ENCODE measurements around the gene OR5K4.

The OR5K4 gene

DNA sequence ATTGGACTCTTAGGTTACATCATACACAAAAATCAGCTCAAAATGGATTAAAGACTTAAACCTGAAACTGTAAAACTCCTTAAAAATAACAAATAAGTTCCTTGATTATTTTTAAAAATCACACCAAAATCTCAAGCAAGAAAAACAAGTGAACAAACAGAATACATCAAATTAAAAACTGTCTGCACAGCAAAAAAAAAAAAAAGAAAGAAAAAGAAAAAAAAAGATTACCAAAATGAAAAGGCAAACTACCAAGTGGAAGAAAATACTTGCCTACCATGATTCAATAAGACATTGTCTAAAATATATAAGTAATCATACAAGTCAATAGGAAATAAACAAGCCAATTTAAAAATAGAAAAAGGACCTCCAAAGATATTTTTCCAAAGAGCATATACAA lies 17.5 kb downstream of the OR5K4 start:
- Histone ChIP-seq H3K79me1 (replicated peaks; ENCODE audit: low read length, poor library complexity, severe bottlenecking) (no peaks in the 10 kb centered on the region), H3K27ac (ENCODE audit: low read length, poor library complexity, severe bottlenecking) (no peak overlapping the region), H2AFZ (ENCODE audit: low read depth, low read length) (no peak overlapping the region), H3K23ac (ENCODE audit: low read length in 2 of 2) (no peak overlapping the region), H2AK5ac (ENCODE audit: low read length, severe bottlenecking) (no peak overlapping the region), H2BK5ac (ENCODE audit: low read depth, low read length, poor library complexity, severe bottlenecking) (no peak overlapping the region), H3K4me1 (ENCODE audit: control insufficient read depth, insufficient read depth, low read depth, low read length) (no peaks in the 10 kb centered on the region), H3K9me3 (ENCODE audit: control insufficient read depth, low read length) (no peaks in the 10 kb centered on the region), H3K4ac (ENCODE audit: low read depth in 1 of 2, low read length in 2 of 2) (no peak overlapping the region), H3K27me3 (ENCODE audit: control insufficient read depth in 1 of 2, insufficient read depth in 1 of 2, low read length in 2 of 2) (no peaks in the 10 kb centered on the region), H3K4me3 (ENCODE audit: insufficient read depth in 1 of 2, low read depth in 1 of 2, low read length in 2 of 2) (no peak overlapping the region), H2BK12ac (ENCODE audit: low read length in 2 of 2) (no peak overlapping the region), H4K8ac (ENCODE audit: low read length) (no peak overlapping the region), H2BK120ac (ENCODE audit: low read depth, low read length) (no peak overlapping the region), H3K36me3 (ENCODE audit: control insufficient read depth in 1 of 2, insufficient read depth in 2 of 2, low read depth in 1 of 2, low read length in 2 of 2) (no peaks in the 10 kb centered on the region), H4K91ac (ENCODE audit: low read length) (no peak overlapping the region), H2BK15ac (ENCODE audit: low read depth, poor library complexity, severe bottlenecking) (no peak overlapping the region), H3K9ac (ENCODE audit: low read length) (no peak overlapping the region), H3K4me2 (ENCODE audit: low read length, poor library complexity, severe bottlenecking) (no peak overlapping the region), H3K14ac (ENCODE audit: low read length in 2 of 2) (no peak overlapping the region), H3K18ac (ENCODE audit: low read depth in 1 of 2, low read length in 2 of 2) (no peak overlapping the region)
- no peak for DNase-seq

- no peaks in the 10 kb centered on the region for H3K36me3 ChIP-seq (ENCODE audit: control insufficient read depth in 1 of 2, insufficient read depth in 2 of 2, low read depth in 1 of 2, low read length in 2 of 2)
- DNase-seq, result no peak
- no peaks in the 10 kb centered on the region for H3K79me1 ChIP-seq (replicated peaks; ENCODE audit: low read length, poor library complexity, severe bottlenecking)
- no peaks in the 10 kb centered on the region for H3K27me3 ChIP-seq (ENCODE audit: control insufficient read depth in 1 of 2, insufficient read depth in 1 of 2, low read length in 2 of 2)
- H4K8ac ChIP-seq (ENCODE audit: low read length), result no peak overlapping the region
- no peaks in the 10 kb centered on the region for H3K4me1 ChIP-seq (ENCODE audit: control insufficient read depth, insufficient read depth, low read depth, low read length)
- H2BK5ac ChIP-seq (ENCODE audit: low read depth, low read length, poor library complexity, severe bottlenecking), result no peak overlapping the region
- no peaks in the 10 kb centered on the region for H3K9me3 ChIP-seq (ENCODE audit: control insufficient read depth, low read length)
- no peak overlapping the region for H3K9ac ChIP-seq (ENCODE audit: low read length)
- no peak overlapping the region for H2AK5ac ChIP-seq (ENCODE audit: low read length, severe bottlenecking)
- no peak overlapping the region for H3K4me2 ChIP-seq (ENCODE audit: low read length, poor library complexity, severe bottlenecking)
- H3K23ac ChIP-seq (ENCODE audit: low read length in 2 of 2), result no peak overlapping the region
- H3K4me3 ChIP-seq (ENCODE audit: insufficient read depth in 1 of 2, low read depth in 1 of 2, low read length in 2 of 2), result no peak overlapping the region
- H4K91ac ChIP-seq (ENCODE audit: low read length), result no peak overlapping the region
- no peak overlapping the region for H2BK15ac ChIP-seq (ENCODE audit: low read depth, poor library complexity, severe bottlenecking)
- H3K27ac ChIP-seq (ENCODE audit: low read length, poor library complexity, severe bottlenecking), result no peak overlapping the region
- no peak overlapping the region for H3K4ac ChIP-seq (ENCODE audit: low read depth in 1 of 2, low read length in 2 of 2)
- no peak overlapping the region for H3K14ac ChIP-seq (ENCODE audit: low read length in 2 of 2)
- H2AFZ ChIP-seq (ENCODE audit: low read depth, low read length), result no peak overlapping the region
- no peak overlapping the region for H2BK120ac ChIP-seq (ENCODE audit: low read depth, low read length)
- no peak overlapping the region for H2BK12ac ChIP-seq (ENCODE audit: low read length in 2 of 2)
- H3K18ac ChIP-seq (ENCODE audit: low read depth in 1 of 2, low read length in 2 of 2), result no peak overlapping the region
Observed at GRCh38 chr3:98371853-98372252, 18.2 kb downstream of the OR5K4 start.

- no peak overlapping the region for H2AK5ac ChIP-seq (ENCODE audit: low read length, severe bottlenecking)
- no peaks in the 10 kb centered on the region for H3K27me3 ChIP-seq (ENCODE audit: control insufficient read depth in 1 of 2, insufficient read depth in 1 of 2, low read length in 2 of 2)
- no peak overlapping the region for H2BK120ac ChIP-seq (ENCODE audit: low read depth, low read length)
- no peak overlapping the region for H2BK15ac ChIP-seq (ENCODE audit: low read depth, poor library complexity, severe bottlenecking)
- H3K23ac ChIP-seq (ENCODE audit: low read length in 2 of 2), result no peak overlapping the region
- no peak overlapping the region for H3K18ac ChIP-seq (ENCODE audit: low read depth in 1 of 2, low read length in 2 of 2)
- 88% methylated on average over 1 of the region's 1 CpG for WGBS
- H4K91ac ChIP-seq (ENCODE audit: low read length), result no peak overlapping the region
- no peak overlapping the region for H3K4ac ChIP-seq (ENCODE audit: low read depth in 1 of 2, low read length in 2 of 2)
- H3K9me3 ChIP-seq (ENCODE audit: control insufficient read depth, low read length), result no peaks in the 10 kb centered on the region
- H3K79me1 ChIP-seq (replicated peaks; ENCODE audit: low read length, poor library complexity, severe bottlenecking), result no peaks in the 10 kb centered on the region
- H3K4me2 ChIP-seq (ENCODE audit: low read length, poor library complexity, severe bottlenecking), result no peak overlapping the region
- no peak overlapping the region for H3K9ac ChIP-seq (ENCODE audit: low read length)
- H2BK12ac ChIP-seq (ENCODE audit: low read length in 2 of 2), result no peak overlapping the region
- H3K4me1 ChIP-seq (ENCODE audit: control insufficient read depth, insufficient read depth, low read depth, low read length), result no peaks in the 10 kb centered on the region
- H3K14ac ChIP-seq (ENCODE audit: low read length in 2 of 2), result no peak overlapping the region
- no peak overlapping the region for H3K4me3 ChIP-seq (ENCODE audit: insufficient read depth in 1 of 2, low read depth in 1 of 2, low read length in 2 of 2)
- no peak overlapping the region for H4K8ac ChIP-seq (ENCODE audit: low read length)
- no peak overlapping the region for H2BK5ac ChIP-seq (ENCODE audit: low read depth, low read length, poor library complexity, severe bottlenecking)
- DNase-seq, result no peak
- no peak overlapping the region for H2AFZ ChIP-seq (ENCODE audit: low read depth, low read length)
- H3K36me3 ChIP-seq (ENCODE audit: control insufficient read depth in 1 of 2, insufficient read depth in 2 of 2, low read depth in 1 of 2, low read length in 2 of 2), result no peaks in the 10 kb centered on the region
- H3K27ac ChIP-seq (ENCODE audit: low read length, poor library complexity, severe bottlenecking), result no peak overlapping the region
Observed at GRCh38 chr3:98372445-98372844, 18.8 kb downstream of the OR5K4 start.

DNA sequence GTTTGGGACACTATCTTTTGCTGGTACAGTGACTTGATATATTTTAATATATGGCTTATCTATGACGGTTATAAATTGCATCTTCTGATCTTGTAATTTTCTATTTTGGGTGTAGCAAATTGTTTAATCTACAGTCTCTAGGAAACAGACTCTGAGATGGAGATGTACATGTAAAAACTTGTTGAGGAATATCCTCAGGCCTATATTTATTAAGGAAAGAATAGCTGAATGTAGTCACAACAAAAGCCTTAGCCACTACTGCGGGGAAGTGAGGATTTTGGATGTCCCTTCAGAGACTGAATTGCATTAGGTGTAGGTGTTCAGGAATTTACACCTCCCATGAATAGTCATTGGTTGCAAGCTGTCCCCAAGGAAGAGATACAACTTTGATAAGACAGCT lies 23.0 kb downstream of the OR5K4 start:
- Histone ChIP-seq H2BK12ac (ENCODE audit: low read length in 2 of 2) (no peak overlapping the region), H4K91ac (ENCODE audit: low read length) (no peak overlapping the region), H3K9ac (ENCODE audit: low read length) (no peak overlapping the region), H2AK5ac (ENCODE audit: low read length, severe bottlenecking) (no peak overlapping the region), H3K9me3 (ENCODE audit: control insufficient read depth, low read length) (peaks cover 3% of the 10 kb centered on the region), H3K4ac (ENCODE audit: low read depth in 1 of 2, low read length in 2 of 2) (no peak overlapping the region), H2BK15ac (ENCODE audit: low read depth, poor library complexity, severe bottlenecking) (no peak overlapping the region), H3K79me1 (replicated peaks; ENCODE audit: low read length, poor library complexity, severe bottlenecking) (no peaks in the 10 kb centered on the region), H4K8ac (ENCODE audit: low read length) (no peak overlapping the region), H3K4me1 (ENCODE audit: control insufficient read depth, insufficient read depth, low read depth, low read length) (no peaks in the 10 kb centered on the region), H2BK5ac (ENCODE audit: low read depth, low read length, poor library complexity, severe bottlenecking) (no peak overlapping the region), H3K27ac (ENCODE audit: low read length, poor library complexity, severe bottlenecking) (no peak overlapping the region), H3K23ac (ENCODE audit: low read length in 2 of 2) (no peak overlapping the region), H3K4me2 (ENCODE audit: low read length, poor library complexity, severe bottlenecking) (no peak overlapping the region), H3K27me3 (ENCODE audit: control insufficient read depth in 1 of 2, insufficient read depth in 1 of 2, low read length in 2 of 2) (no peaks in the 10 kb centered on the region), H3K36me3 (ENCODE audit: control insufficient read depth in 1 of 2, insufficient read depth in 2 of 2, low read depth in 1 of 2, low read length in 2 of 2) (no peaks in the 10 kb centered on the region), H3K4me3 (ENCODE audit: insufficient read depth in 1 of 2, low read depth in 1 of 2, low read length in 2 of 2) (no peak overlapping the region), H3K18ac (ENCODE audit: low read depth in 1 of 2, low read length in 2 of 2) (no peak overlapping the region), H2BK120ac (ENCODE audit: low read depth, low read length) (no peak overlapping the region), H3K14ac (ENCODE audit: low read length in 2 of 2) (no peak overlapping the region), H2AFZ (ENCODE audit: low read depth, low read length) (no peak overlapping the region)
- 77% methylated on average over 2 of the region's 2 CpGs for WGBS
- no peak for DNase-seq
